GM20000 (cell line): ENCODE data around the gene TRIM3.
"Not testable (repeated sequence)": the region's sequence is repeated elsewhere in the genome, so short reads cannot be mapped to it uniquely, and the experiment has no call there.

ENCODE experiments used
- DNase-seq: peaks from one replicate; pipeline ENCODE4 v3.0.0; 2012; ENCODE audit warnings: low spot score
- TF ChIP-seq, protein P1 (sequence below): IDR thresholded peaks from 2 replicates; pipeline ENCODE4 v1.5.1; 2012; ENCODE audit warnings: mild to moderate bottlenecking, control low read depth; ENCODE audit errors: extremely low read depth, missing control alignments

Gene TRIM3

DNA sequence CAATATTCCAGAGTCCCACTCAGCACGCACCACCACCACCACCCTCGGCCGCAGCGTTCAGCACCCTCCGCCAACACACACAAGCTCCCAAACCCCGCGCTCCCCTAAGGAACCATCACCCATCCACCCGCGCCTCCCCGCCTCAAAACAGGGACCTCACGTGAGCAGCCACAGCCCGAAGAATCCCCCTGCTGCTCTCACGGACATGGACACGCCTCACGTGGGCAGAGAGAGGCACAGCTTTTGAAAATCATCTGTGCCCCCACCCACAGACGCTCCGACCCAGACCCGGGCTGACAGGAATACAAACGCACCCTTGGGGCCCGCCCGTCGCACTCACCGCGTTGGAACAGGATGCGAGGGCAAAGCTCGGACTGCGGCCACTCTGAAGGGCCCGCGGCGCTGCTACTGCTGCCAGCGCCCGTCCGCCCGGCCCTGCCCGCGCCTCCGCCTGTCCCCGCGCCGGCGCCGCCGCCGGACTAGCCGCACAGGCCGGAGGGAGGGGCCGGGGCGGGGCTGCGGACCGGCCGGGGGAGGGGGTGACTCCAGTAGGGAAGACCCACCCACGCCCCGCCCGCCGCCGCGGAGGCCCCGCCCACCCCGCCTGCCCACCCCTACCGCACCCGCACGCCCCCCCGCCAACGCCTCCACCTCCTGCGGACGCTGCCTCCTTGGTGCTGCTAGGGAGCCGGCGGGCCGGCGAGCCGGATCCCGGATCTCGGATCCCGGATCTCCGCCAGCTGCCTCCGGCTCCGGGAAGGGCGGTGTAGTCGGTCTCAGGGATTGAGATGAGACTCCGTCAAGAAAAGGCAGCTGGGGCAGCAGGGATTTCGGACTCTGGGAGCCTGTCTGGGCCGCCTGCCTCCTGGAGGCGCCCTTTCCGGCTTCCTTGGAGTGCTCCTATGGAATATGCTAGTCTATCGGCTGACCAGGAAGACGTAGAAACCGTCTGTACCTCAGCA, at the start of gene TRIM3:
Gene TRIM3 (minus strand): TSS at position 491 of the 962 bp plus-strand sequence. CDS start 8,246 bp downstream, outside the sequence.
- TF ChIP-seq, protein P1, sequence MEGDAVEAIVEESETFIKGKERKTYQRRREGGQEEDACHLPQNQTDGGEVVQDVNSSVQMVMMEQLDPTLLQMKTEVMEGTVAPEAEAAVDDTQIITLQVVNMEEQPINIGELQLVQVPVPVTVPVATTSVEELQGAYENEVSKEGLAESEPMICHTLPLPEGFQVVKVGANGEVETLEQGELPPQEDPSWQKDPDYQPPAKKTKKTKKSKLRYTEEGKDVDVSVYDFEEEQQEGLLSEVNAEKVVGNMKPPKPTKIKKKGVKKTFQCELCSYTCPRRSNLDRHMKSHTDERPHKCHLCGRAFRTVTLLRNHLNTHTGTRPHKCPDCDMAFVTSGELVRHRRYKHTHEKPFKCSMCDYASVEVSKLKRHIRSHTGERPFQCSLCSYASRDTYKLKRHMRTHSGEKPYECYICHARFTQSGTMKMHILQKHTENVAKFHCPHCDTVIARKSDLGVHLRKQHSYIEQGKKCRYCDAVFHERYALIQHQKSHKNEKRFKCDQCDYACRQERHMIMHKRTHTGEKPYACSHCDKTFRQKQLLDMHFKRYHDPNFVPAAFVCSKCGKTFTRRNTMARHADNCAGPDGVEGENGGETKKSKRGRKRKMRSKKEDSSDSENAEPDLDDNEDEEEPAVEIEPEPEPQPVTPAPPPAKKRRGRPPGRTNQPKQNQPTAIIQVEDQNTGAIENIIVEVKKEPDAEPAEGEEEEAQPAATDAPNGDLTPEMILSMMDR, result no peak
- DNase-seq, result peak; percentile 97

DNA sequence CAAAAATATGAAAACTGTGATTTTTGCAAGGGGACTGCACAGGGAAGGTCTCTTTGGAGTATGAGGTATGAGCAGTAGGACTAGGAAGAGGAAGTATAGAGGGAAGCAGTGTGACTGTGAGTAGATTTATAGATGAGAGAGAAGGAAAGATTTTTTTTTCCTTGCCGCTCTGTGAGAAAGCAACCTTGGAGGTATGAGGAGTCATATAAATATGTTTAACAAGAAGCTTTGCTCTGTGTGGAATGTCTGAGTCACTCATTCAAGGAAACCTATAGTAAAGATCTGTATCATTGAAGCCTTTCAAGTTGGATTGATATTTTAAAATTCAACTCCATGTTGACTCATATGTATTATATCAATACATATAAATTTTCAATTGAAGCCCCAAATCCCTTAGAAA, 49.5 kb upstream of the TRIM3 start:
- TF ChIP-seq, protein P1, result no peak
- no peak for DNase-seq

- not testable (repeated sequence) for DNase-seq
These were observed 48.2 kb upstream of the TRIM3 start for GRCh38 chr11:6521946-6522345.

- DNase-seq, result no peak
- TF ChIP-seq, protein P1, result no peak
These were observed 46.5 kb upstream of the TRIM3 start for GRCh38 chr11:6520265-6520664.

DNA sequence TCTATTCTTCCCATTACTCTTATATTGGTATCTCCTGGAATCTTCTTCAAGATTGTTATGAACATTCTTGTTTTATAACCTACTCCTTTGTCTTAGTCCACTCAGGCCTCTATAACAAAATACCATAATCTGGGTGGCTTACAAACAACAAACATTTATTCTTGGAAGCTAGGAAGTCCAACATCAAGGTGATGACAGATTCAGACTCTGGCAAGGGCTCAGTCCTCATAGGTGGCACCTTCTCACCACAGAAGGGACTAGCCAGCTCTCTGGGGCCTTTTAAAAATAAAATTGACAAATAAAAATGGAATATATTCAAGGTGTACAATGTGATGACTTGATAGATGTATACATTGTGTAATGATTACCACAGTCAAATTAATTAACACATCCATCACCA, 43.1 kb upstream of the TRIM3 start:
- TF ChIP-seq, protein P1, result no peak
- no peak for DNase-seq

- DNase-seq, result peak; percentile 27
- TF ChIP-seq, protein P1, result peak; percentile 53
These were observed 32.0 kb upstream of the TRIM3 start for GRCh38 chr11:6505577-6506240.

DNA sequence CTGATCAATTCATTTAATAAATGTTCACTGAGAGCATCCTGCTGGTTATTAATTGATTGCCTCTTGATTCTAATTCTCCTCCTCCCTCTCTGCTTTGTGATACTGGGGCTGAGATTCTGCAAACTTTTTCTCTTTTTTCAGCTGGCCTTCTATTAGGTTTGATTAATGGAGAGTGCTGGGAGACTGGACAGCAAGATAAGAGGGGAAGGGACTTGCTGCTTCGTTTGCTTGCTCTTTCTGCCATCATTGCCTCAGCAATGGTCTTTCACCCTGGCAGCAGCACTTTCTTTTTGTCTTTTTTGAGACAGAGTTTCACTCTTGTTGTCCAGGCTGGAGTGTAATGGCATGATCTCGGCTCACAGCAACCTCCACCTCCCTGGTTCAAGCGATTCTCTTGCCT, 30.4 kb upstream of the TRIM3 start:
- no peak for DNase-seq
- TF ChIP-seq, protein P1, result no peak
